ENCODE results near the gene HTR3E. TPM values are rescaled to one million over a fixed set of nuclear protein-coding genes. Genes with fewer than 3 reads are reported as not detected.
A peak's percentile ranks its signal among the peaks of the same experiment; 100 is the strongest.

Gene HTR3E
- total RNA-seq, 6 experiments from 2014 or later: not detected

- WGBS (ENCODE audit: insufficient coverage, low coverage, low lambda C conversion rate, missing lambda C conversion rate): 0% methylated on average over 9 of the region's 9 CpGs
- TF ChIP-seq CTCF (IDR thresholded peaks at IDR 0.05): no peak
- no peak for DNase-seq
These were observed 39.0 kb downstream of the HTR3E start for GRCh38 chr3:184135911-184136260.

GRCh38 chr3:184140436-184140835 lies 43.6 kb downstream of the HTR3E start:
- no peak for TF ChIP-seq CTCF (IDR thresholded peaks at IDR 0.05)
- no peak for TF ChIP-seq POLR2A (IDR thresholded peaks at IDR 0.05)
- Histone ChIP-seq H3K36me3 (peaks cover 8 to 58% (median 25%) of the 10 kb centered on the region in 4 donors), H3K4me1 (peaks cover 0 to 22% (median 3%) of the 10 kb centered on the region in 4 donors), H3K9me3 (no peaks in the 10 kb centered on the region), H3K27ac (no peak overlapping the region), H3K4me3 (no peak overlapping the region), H3K27me3 (no peaks in the 10 kb centered on the region)
- WGBS (ENCODE audit: insufficient coverage, low coverage, low lambda C conversion rate, missing lambda C conversion rate): 97% methylated on average over 8 of the region's 10 CpGs
- intact Hi-C loops (cut with DNase I): loop anchor here (10.0 kb wide), 1 partner anchor 104 kb away; the partner anchor contains the start of genes ALG3 (in 2 of the 2) and EEF1AKMT4 (in 2 of the 2)
- ATAC-seq: no peak
- no peak for DNase-seq

More at GRCh38 chr3:184135911-184136260, 39.0 kb downstream of the HTR3E start:
- intact Hi-C loops (cut with DNase I): no loop called here
- H3K9me3 ChIP-seq: no peaks in the 10 kb centered on the region
- peak overlapping the region; percentile 85 to 90 (median 88) for H3K4me3 ChIP-seq
- no peaks in the 10 kb centered on the region for H3K27me3 ChIP-seq
- ATAC-seq: no peak
- H3K4me1 ChIP-seq: peaks cover 0 to 11% (median 3%) of the 10 kb centered on the region in 4 donors
- H3K36me3 ChIP-seq: peaks cover 0 to 15% (median 7%) of the 10 kb centered on the region in 4 donors
- peak overlapping the region; percentile 60 to 88 (median 64) for H3K27ac ChIP-seq

GRCh38 chr3:184142199-184142598 lies 45.3 kb downstream of the HTR3E start:
- ATAC-seq (no peak), DNase-seq (no peak)
- no peak for TF ChIP-seq CTCF (IDR thresholded peaks at IDR 0.05)
- no peak for TF ChIP-seq POLR2A (IDR thresholded peaks at IDR 0.05)
- H3K9me3 ChIP-seq: no peaks in the 10 kb centered on the region
- H3K27me3 ChIP-seq: no peaks in the 10 kb centered on the region
- peaks cover 0 to 12% (median 0%) of the 10 kb centered on the region in 4 donors for H3K4me1 ChIP-seq
- intact Hi-C loops (cut with DNase I): loop anchor here (10.0 kb wide), 1 partner anchor 103 kb away; the partner anchor contains the start of genes ALG3 (in 2 of the 2) and EEF1AKMT4 (in 2 of the 2)
- no peak overlapping the region for H3K27ac ChIP-seq
- peaks cover 8 to 66% (median 27%) of the 10 kb centered on the region in 4 donors for H3K36me3 ChIP-seq
- H3K4me3 ChIP-seq: no peak overlapping the region
- WGBS (ENCODE audit: insufficient coverage, low coverage, low lambda C conversion rate, missing lambda C conversion rate): 95% methylated on average over 7 of the region's 7 CpGs

- ATAC-seq: no peak
These were observed 46.5 kb downstream of the HTR3E start for GRCh38 chr3:184143327-184143726.

More at GRCh38 chr3:184143327-184143726, 46.5 kb downstream of the HTR3E start:
- Histone ChIP-seq H3K4me1 (peaks cover 0 to 12% (median 0%) of the 10 kb centered on the region in 4 donors), H3K9me3 (no peaks in the 10 kb centered on the region), H3K36me3 (peaks cover 8 to 61% (median 25%) of the 10 kb centered on the region in 4 donors), H3K4me3 (no peak overlapping the region), H3K27ac (no peak overlapping the region), H3K27me3 (no peaks in the 10 kb centered on the region)
- TF ChIP-seq CTCF (IDR thresholded peaks at IDR 0.05): no peak
- WGBS (ENCODE audit: insufficient coverage, low coverage, low lambda C conversion rate, missing lambda C conversion rate): 86% methylated on average over 2 of the region's 3 CpGs
- intact Hi-C loops (cut with DNase I): loop anchor here (10.0 kb wide), 1 partner anchor 101 kb away; the partner anchor contains the start of genes ALG3 (in 2 of the 2) and EEF1AKMT4 (in 2 of the 2)
- no peak for DNase-seq
